ENCODE results near the gene CCNI.
"Not testable (repeated sequence)": the region's sequence is repeated elsewhere in the genome, so short reads cannot be mapped to it uniquely, and the experiment has no call there.

The CCNI gene

GRCh38 chr4:77080806-77081205 lies 5.0 kb upstream of the CCNI start:
- DNase-seq: not testable (repeated sequence)

DNA sequence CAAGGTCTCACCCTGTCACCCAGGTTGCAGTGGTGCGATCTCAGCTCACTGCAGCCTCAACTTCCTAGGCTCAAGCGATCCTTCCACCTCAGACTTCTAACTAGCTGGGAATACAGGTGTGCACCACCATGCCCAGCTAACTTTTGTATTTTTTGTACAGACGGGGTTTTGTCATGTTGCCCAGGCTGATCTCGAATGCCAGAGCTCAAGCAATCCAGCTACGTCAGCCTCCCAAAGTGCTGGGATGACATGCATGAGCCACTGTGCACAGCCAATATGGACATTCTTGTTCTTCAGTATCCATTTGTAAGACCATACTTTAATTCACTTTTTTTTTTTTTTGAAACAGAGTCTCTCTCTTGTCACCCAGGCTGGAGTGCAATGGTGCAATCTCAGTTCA lies 3.5 kb upstream of the CCNI start:
- no peak for DNase-seq

- DNase-seq: no peak
Measured at GRCh38 chr4:77078401-77078800, 2.6 kb upstream of the CCNI start.

DNA sequence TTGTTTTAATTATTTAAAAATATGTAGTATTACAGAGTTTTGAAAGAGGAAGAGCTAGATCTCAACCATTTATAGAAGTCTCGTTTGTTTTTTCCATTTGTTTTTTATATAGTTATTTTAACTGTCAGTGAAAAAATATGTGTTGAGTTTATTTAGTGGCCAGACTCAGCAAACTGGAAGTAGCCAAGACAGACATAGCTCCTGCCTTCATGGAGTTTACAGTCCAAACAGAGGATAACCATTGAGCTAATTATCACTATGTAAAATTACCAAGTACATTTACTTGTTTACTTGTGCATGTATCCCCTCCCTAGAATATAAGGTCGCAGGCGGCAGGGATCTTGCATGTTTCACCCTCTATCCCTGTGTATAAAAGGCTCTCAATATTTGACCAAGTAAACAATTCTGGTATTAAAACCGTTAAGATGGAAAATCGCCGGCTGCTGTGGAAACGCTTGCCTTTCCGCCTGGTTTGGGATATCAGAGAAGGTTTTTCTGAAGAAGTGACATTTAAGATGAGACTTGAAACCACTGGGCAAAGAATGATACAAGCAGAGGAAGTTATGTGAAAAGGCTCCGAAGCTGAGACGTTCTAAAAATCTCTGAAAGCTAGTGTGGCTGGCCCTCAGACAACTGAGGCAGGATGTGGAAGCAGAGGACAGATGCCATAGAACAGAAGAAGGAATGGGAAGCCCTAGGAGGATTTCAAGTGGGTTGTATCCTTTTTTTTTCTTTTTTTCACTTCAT lies 1.3 kb upstream of the CCNI start:
- no peak for DNase-seq

GRCh38 chr4:77074981-77075855 lies 571 bp downstream of the CCNI start:
- peak; percentile 38 for DNase-seq

- DNase-seq: no peak
Measured at GRCh38 chr4:77074381-77074831, 1.4 kb downstream of the CCNI start.

- no peak for DNase-seq
Measured at GRCh38 chr4:77073981-77074380, 1.8 kb downstream of the CCNI start.

DNA sequence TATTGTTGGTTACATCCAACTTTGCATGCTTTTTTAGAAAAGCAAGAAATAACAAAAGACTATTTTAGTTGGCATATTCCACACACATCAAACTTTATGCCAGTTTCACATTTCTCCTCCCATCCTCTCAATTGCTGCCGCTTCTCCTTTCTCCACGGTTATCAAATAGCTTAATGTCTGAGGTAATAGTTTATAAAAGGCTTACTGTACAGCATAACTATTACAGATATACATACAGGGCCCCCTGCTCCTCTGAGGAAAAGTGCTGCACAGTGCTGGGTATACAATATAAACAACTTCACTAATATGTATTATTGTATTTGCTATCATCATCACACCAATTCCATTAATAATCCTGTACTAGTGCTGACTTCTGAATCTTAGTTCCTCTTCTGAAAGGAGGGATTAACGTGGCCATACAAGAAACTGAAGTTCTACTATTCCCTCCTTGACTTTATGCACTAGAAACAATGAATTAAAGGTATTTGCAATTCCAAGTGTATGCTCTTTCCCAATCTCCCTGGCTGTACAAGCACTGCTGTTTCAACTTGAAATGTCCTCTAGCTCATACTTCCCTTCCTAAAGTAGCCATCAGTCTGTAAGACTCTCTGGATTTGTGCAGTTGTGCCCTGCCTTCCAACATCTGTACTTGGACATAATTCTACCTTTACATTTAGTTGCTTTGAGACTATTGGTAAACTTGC lies 2.5 kb downstream of the CCNI start:
- no peak for DNase-seq

- no peak for DNase-seq
Measured at GRCh38 chr4:77072195-77072753, 3.5 kb downstream of the CCNI start.

- DNase-seq: not testable (repeated sequence)
Measured at GRCh38 chr4:77069514-77069913, 6.3 kb downstream of the CCNI start.

DNA sequence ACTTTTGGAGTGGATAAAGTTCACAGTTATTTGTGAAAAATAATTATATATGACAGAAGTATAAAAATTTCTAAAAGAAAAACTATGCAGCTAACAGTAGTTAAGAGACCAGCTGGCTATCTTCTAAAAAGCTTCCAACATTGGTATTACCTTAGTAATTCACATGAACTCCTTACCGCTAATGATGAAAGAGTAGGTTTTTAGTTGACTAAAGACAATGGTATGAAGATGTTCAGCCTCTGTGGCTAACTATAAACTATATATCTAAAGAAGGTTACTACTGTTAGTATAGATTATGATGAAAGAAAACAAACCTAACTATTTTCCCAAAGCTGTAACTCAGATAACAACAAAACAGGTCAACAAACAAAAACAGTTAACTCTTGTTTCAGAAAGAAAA lies 10.4 kb downstream of the CCNI start:
- no peak for DNase-seq

- DNase-seq: no peak
Measured at GRCh38 chr4:77062856-77063255, 12.9 kb downstream of the CCNI start.

DNA sequence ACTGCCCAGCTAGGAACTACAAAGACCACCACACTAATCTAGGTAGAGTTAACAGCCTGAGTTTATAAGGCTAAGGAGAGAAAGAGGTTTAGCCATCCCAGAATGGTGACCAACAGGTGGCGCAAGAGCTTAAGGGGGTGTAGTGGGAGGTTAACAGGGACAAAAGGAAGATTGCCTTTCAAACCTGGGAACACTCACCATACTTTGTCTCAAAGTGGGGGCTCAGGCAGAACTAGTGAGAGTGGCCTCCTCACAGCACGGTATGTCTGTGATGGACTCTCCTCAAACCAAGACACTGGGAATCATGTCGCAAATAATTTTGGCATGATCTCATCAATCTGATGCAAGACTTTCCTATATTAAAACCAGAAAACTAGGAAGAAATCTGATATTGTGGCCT lies 23.4 kb downstream of the CCNI start:
- no peak for DNase-seq

- DNase-seq: no peak
Measured at GRCh38 chr4:77050962-77051361, 24.8 kb downstream of the CCNI start.

- DNase-seq: no peak
Measured at GRCh38 chr4:77047037-77047436, 28.8 kb downstream of the CCNI start.

- DNase-seq: no peak
Measured at GRCh38 chr4:77045490-77045889, 30.3 kb downstream of the CCNI start.

- DNase-seq: no peak
Measured at GRCh38 chr4:77044461-77045150, 31.2 kb downstream of the CCNI start.

DNA sequence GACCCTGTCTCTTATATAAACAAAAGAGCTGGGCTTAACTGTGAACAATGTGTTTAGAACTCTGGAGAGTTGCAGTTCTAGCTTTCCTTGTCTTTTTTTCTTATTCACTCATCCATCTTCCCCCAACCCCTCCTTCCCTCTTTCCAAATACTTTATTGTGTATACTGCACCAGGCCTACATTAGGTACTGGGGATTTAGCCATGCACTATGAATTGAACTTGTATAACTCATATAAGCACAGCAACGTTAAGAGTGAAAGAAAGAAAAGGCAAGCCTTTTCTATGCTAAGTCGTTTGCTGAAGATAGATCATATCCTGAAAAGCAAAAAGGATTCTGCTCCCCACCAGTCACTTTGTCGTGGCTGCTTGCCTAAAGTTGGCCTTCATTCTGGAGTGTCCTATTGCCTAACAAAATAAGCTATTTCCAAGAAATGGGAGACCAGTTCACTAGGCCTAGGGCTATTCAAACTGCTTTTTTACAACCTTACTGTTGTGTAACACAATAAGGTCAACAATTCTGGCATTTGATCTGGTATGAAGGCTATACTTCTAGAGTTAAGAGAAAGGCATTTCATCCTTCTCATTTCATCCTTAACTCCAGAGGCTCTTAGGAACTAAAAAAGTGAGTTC lies 32.2 kb downstream of the CCNI start:
- DNase-seq: no peak

- no peak for DNase-seq
Measured at GRCh38 chr4:77040854-77041725, 34.7 kb downstream of the CCNI start.

- no peak for DNase-seq
Measured at GRCh38 chr4:77040270-77040669, 35.5 kb downstream of the CCNI start.

- no peak for DNase-seq
Measured at GRCh38 chr4:77039796-77040195, 36.0 kb downstream of the CCNI start.
